Germinal center (tissue), 1 donor: Measurements from ENCODE around the gene CARS2.
A peak's percentile ranks its signal among the peaks of the same experiment; 100 is the strongest.

Experiments
- DNase-seq: peaks from one replicate; pipeline ENCODE4 v3.0.0; 2012; ENCODE audit warnings: mixed read lengths, low spot score

The CARS2 gene

DNA sequence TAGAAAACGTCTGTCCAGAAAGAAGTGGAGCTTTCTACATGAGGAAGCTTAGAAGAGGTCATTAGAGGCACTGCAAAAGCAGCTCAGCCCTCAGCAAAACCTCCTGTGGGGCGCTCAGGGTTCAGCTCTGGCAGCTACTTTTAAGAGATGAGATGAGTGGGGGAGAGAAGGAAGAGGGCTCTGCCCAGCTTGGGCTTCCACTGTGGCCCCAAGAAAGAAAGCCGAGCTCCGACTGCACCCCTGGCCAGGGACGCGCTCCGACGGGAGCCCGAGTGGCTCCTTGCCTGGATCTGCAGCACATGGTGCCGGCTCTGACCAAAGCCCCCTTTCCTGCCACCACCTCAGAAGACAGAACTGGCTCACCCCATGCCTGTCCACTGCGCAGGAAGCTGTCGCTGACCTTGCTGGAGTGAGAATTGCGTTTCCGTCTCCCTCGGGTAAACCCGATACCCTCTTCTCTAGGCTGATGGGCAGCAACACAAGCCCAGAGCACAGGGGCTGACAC is 54.1 kb downstream of the CARS2 start:
- DNase-seq = no peak

DNA sequence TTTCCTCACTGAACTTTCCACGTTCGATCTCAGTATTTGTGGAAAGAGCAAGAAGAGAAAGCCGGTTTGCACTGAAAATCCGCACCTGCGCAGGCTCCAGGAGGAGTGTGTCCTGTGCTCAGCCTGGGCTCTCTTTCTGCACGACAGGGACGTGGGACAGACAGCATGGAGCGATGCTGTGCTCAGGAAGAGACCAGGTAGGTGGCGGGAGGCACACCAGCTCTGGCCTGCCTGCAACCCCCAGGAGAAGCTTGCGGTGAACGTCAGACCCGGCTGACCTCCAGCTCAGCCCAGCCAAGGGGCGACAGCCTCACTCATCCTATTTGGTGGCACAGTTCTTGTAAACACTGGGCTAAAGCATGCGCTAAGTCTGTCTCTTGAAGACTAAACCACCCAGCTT is 54.6 kb downstream of the CARS2 start:
- DNase-seq = no peak

- no peak for DNase-seq
These were observed 55.5 kb downstream of the CARS2 start for GRCh38 chr13:110650436-110650835.

- no peak for DNase-seq
These were observed 56.4 kb downstream of the CARS2 start for GRCh38 chr13:110649551-110649950.

DNA sequence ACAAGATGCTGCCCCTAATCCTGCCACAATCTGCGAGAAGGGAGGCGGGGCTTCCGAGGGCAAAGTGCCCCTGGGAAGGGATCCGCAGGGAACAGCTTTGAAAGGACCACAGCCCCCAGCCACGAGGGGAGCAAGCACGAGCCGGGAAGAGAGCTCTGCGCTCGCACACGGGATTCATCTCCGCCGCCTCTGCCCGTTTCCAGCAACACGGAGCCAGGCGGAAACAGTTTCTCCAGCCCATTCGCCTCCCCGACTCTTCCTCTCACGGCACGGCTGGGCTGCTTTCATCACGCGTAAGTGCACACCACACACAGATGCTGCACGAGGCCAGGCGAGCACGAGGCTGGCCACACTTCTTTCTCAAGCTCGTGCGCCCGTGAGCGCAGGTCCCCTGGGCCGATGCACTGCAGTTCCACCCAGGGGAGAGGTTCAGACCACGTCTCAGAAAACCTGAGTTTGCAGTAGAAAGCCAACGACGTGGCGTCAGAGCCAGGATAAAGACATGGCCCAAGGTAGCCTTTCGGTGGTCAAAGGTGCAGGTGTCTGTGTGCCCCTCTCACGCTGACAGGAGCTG is 57.0 kb downstream of the CARS2 start:
- DNase-seq = no peak

DNA sequence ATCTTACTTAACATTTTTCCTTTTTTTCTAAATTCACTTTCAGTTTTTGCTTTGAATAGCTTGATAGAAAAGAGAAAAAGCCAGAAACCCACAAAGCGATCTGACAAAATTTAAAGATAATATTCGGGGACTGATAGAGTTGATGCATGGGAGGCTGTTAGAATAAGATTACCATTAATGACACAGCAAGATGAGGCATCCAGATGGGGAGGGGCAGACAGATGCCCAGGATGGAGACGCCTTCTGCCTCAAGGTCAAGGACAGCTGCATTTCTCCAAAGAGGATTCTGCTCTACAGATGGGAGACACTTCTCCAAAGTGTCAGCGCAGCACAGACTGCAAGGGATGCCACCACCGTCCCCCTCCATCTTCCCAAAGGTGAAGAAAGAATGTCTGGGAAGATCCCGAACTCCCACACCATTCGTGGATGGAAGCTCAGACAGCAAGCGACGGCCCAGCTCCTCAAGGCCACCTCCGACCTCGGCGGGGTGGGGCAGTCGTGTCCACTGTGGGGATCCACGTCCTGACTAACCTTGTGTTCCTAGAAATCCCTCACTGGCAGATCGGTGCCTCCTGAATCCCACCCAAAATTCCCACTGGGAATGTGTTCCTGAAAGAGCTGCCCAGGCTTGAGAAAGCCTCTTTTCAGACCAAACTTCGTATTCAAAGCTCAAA is 57.6 kb downstream of the CARS2 start:
- DNase-seq = no peak

GRCh38 chr13:110647365-110647737 is 58.6 kb downstream of the CARS2 start:
- DNase-seq = no peak

DNA sequence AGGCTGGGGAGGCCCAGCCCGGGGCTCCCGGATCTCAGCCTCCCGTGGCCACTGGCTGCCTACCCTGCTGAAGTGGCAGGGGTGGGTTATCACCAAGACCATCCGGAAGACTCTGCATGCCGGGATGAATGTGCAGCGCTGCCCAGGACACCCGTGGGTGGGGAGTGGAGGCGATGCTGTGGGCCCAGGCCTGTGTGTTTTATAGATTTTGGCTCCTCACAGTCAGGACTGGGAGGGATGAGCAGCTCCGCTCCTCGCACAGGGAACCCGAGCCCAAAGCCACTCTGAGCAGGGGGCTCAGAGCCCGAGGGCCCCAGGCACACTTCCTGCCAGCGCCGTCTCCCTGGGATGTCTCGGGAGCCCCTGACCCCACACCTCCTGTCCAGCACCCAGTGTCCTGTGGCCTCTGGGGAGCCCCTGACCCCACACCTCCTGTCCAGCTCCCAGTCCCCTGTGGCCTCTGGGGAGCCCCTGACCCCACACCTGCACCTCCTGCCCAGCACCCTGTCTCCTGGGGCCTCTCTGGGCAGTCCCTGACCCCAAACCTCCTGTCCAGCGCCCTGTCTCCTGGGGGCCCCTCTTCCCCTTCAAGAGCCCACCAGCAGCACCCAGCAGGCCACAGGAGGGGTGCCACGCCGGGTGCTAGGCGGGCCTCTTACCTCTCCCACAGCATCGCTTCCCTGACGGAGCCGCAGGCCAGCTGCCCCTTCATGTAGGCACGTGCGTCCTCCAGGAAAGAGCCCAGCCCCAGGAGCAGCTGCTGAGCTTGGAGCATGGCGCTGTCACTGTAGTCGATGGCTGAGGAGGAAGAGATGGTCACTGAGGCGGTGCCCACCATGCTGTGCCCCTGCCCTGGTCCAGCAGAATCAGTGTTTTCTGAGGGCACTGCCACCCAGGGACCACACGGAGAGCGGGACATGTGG is 59.2 kb downstream of the CARS2 start:
- DNase-seq = no peak

GRCh38 chr13:110645750-110646149 is 60.2 kb downstream of the CARS2 start:
- no peak for DNase-seq

- peak; percentile 65 for DNase-seq
These were observed 60.9 kb downstream of the CARS2 start for GRCh38 chr13:110644892-110645521.

- DNase-seq = no peak
These were observed 62.0 kb downstream of the CARS2 start for GRCh38 chr13:110643768-110644421.

DNA sequence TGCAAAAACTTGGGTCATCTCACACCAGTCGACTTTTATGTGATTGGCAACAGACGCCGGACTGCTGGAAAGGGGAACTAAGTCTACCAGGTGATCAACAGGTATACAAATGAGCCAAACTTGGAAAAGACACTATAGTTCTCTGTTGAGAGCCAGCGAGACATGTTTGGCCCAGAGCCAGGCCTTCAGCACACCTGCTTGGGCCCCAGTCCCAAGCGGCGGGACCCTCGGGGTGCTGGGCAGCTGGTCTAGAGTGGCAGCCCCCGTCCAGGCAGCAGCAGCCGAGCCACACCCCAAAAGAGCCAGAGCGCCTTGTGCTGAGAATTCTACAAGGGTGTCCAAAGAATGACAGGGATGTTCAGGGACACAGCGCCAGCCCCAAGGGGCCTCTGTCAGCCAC is 62.6 kb downstream of the CARS2 start:
- no peak for DNase-seq

- no peak for DNase-seq
These were observed 63.5 kb downstream of the CARS2 start for GRCh38 chr13:110642291-110642981.

- no peak for DNase-seq
These were observed 64.6 kb downstream of the CARS2 start for GRCh38 chr13:110641055-110642015.

DNA sequence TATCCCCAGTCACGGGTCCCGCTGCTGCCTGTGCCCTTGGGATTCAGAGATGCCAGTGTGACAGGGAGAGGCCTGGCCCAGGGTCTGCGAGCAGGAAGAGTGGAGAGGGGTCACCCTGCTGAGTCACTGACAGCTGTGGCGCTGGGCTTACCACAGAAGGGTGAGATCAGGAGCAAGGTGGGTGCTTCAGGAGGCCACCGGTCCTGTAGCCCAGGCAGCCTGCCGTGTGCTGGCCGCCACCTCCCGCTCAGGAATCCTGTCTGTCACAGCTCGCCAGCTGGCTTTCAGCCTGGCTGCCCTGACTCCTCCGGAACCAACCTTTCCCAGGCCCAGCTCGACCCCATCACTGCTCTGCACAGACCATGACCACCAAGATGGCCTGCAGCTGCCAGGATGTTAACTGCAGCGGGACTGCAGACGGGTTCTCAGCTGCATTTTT is 65.3 kb downstream of the CARS2 start:
- DNase-seq = no peak

- no peak for DNase-seq
These were observed 66.0 kb downstream of the CARS2 start for GRCh38 chr13:110639935-110640334.

- DNase-seq = no peak
These were observed 66.8 kb downstream of the CARS2 start for GRCh38 chr13:110638814-110639806.

- no peak for DNase-seq
These were observed 67.7 kb downstream of the CARS2 start for GRCh38 chr13:110638257-110638656.

- DNase-seq = no peak
These were observed 68.2 kb downstream of the CARS2 start for GRCh38 chr13:110637747-110638146.
